Fibroblast of pulmonary artery (primary cell): ENCODE data around the gene AMPH.
A peak's percentile ranks its signal among the peaks of the same experiment; 100 is the strongest.

Experiments
- DNase-seq: peaks from one replicate; pipeline ENCODE4 v3.0.0-alpha.2; 2010; ENCODE audit warnings: low read depth
- H3K4me3 ChIP-seq: replicated peaks from 2 replicates; pipeline ENCODE4 v1.5.1; 2011; ENCODE audit warnings: low read depth, mild to moderate bottlenecking, control low read depth, low read length, moderate library complexity
- CTCF ChIP-seq: IDR thresholded peaks from 2 replicates; pipeline ENCODE4 v1.5.1; 2011; ENCODE audit warnings: mild to moderate bottlenecking, control low read depth, low read length, inconsistent platforms; ENCODE audit errors: missing control alignments

AMPH gene

GRCh38 chr7:38453168-38453567, 178.0 kb downstream of the AMPH start:
- no peak for TF ChIP-seq CTCF
- no peak overlapping the region for H3K4me3 ChIP-seq
- DNase-seq, result no peak

DNA sequence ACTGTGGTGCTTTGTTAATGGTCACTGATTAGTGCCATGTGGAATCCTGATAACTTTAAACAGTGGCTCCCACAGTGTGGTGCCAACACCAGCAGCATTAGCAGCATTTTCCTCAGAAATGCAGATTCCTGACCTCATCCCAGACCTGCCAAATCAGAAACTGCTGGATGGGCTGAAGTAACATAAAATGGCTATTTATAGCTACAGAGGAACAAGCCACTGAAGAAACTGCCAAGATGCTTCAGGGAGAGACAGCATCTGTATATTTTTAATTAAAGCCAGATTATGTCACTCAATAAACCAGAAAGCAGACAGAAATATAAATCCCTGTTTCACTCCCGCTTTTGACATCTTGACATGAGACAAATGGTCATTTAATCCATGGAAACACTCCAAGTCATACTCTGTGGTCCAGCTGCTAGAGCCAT, 178.5 kb downstream of the AMPH start:
- no peak overlapping the region for H3K4me3 ChIP-seq
- TF ChIP-seq CTCF, result no peak
- no peak for DNase-seq

- H3K4me3 ChIP-seq, result no peak overlapping the region
- DNase-seq, result peak; percentile 58
- peak; percentile 44 for TF ChIP-seq CTCF
Measured at GRCh38 chr7:38451840-38452239, 179.3 kb downstream of the AMPH start.

DNA sequence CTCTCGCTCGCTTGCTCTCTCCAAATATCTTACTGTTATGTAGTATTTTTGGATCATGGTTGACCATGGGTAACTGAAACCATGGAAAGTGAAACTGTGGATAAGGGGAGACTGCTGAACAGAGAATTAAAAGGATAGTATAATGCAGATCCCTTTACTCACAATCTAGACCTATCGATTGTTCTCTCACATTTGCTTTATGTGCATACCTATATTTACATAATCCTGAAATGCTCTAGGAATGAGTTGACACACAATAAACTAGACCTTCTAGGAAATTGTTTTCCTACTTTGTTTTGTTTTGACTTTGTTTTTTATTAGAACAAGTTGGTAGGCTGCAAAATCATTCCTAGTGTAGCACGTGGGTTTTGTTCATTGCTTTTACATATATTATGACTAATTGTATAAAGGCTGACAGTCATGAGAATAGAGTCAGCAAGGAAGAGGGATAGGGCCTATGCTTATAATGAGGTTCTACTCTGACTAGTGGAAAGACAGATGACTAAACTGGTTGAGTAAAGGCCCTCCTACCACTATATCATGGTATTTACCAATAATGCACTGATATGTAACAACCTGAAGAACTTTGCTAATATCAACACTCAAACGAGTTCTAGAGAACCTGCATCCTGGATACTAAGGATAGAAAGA, 182.5 kb downstream of the AMPH start:
- DNase-seq, result no peak
- no peak overlapping the region for H3K4me3 ChIP-seq

GRCh38 chr7:38448054-38448453, 183.1 kb downstream of the AMPH start:
- peak; percentile 23 for DNase-seq
- no peak for TF ChIP-seq CTCF
- no peak overlapping the region for H3K4me3 ChIP-seq

More for the DNA sequence above, 182.5 kb downstream of the AMPH start:
- no peak for TF ChIP-seq CTCF

DNA sequence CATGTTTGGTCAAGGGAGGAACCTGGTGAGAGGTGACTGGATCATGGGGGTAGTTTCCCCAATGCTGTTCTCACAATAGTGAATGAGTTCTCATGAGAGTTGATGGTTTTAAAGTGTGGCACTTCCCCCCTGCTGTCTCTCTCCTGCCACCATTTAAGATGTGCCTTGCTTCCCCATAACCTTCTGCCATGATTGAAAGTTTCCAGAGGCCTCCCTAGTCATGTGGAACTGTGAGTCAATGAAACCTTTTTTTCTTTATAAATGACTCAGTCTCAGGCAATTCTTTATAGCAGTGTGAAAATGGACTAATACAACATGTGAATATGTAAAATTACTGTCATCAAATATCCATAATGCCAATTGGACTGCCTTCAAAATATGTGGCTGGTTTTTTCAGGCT, 192.2 kb downstream of the AMPH start:
- no peak for TF ChIP-seq CTCF
- H3K4me3 ChIP-seq, result no peak overlapping the region
- DNase-seq, result no peak

DNA sequence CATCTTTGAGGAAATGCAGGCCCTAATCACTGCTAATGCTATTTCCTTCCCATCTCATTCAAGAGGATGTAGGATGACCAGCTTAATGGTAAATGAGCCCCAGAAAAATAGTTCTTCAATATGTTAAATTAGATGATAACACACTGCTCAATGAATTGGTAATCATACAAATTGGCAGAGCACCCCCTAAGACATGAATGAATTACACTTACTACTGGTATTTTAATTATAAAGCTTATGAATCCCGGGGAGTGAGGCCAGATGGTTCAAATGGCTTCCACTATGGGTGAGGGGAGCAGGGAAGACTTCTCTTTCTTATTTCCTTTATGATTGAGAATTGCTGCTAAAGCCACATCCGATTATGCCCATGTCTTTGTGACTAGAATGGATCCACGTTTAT, 198.5 kb downstream of the AMPH start:
- H3K4me3 ChIP-seq, result no peak overlapping the region
- no peak for TF ChIP-seq CTCF
- DNase-seq, result no peak
